ENCODE data around the gene CHKB.

GRCh38 chr22:50586416-50586815, 3.8 kb upstream of the CHKB start:
- no peak for TF ChIP-seq CTCF (conservative IDR thresholded peaks at IDR 0.05; ENCODE audit: low read length)
- no peak for TF ChIP-seq EZH2phosphoT487 (IDR thresholded peaks at IDR 0.05; ENCODE audit: borderline replicate concordance, low read depth, low read length)

All from OCI-LY7 (cell line).